NCI-H2196 (cell line): Measurements from ENCODE around the gene HERC3.

Experiments used
- DNase-seq: peaks from one replicate; lab custom pipeline; 2025; ENCODE audit not compliant: unreplicated experiment; lab: John Stamatoyannopoulos, UW

The HERC3 gene

GRCh38 chr4:88659055-88659889 lies 67.0 kb downstream of the HERC3 start:
- peak; percentile 3 for DNase-seq

GRCh38 chr4:88659890-88660208 lies 67.6 kb downstream of the HERC3 start:
- no peak for DNase-seq

GRCh38 chr4:88660446-88661294 lies 68.4 kb downstream of the HERC3 start:
- DNase-seq = no peak

GRCh38 chr4:88661739-88662138 lies 69.5 kb downstream of the HERC3 start:
- no peak for DNase-seq

- DNase-seq = no peak
These were observed 80.7 kb downstream of the HERC3 start for GRCh38 chr4:88672987-88673386.

- no peak for DNase-seq
These were observed 81.6 kb downstream of the HERC3 start for GRCh38 chr4:88673886-88674285.

- DNase-seq = no peak
These were observed 82.3 kb downstream of the HERC3 start for GRCh38 chr4:88674565-88674964.

- DNase-seq = no peak
These were observed 82.7 kb downstream of the HERC3 start for GRCh38 chr4:88674979-88675378.

- DNase-seq = no peak
These were observed 83.3 kb downstream of the HERC3 start for GRCh38 chr4:88675543-88675942.

- DNase-seq = no peak
These were observed 88.9 kb downstream of the HERC3 start for GRCh38 chr4:88681209-88681608.

GRCh38 chr4:88690355-88690754 lies 98.1 kb downstream of the HERC3 start:
- no peak for DNase-seq

GRCh38 chr4:88693792-88694191 lies 101.5 kb downstream of the HERC3 start:
- DNase-seq = no peak

GRCh38 chr4:88696630-88697029 lies 104.3 kb downstream of the HERC3 start:
- no peak for DNase-seq

- DNase-seq = no peak
These were observed 104.9 kb downstream of the HERC3 start for GRCh38 chr4:88697141-88697540.

GRCh38 chr4:88697588-88698329 lies 105.5 kb downstream of the HERC3 start, which contains the start of gene NAP1L5:
TSS of gene NAP1L5 (minus strand) at chr4:88697829. CDS start at chr4:88697754, 75 bp downstream.
- no peak for DNase-seq

GRCh38 chr4:88698519-88698918 lies 106.2 kb downstream of the HERC3 start:
- no peak for DNase-seq

- DNase-seq = no peak
These were observed 110.5 kb downstream of the HERC3 start for GRCh38 chr4:88702782-88703181.

GRCh38 chr4:88705223-88705622 lies 112.9 kb downstream of the HERC3 start:
- no peak for DNase-seq

GRCh38 chr4:88705805-88706492 lies 113.7 kb downstream of the HERC3 start:
- no peak for DNase-seq

- peak; percentile 17 for DNase-seq
These were observed 114.3 kb downstream of the HERC3 start for GRCh38 chr4:88706574-88706973.

- DNase-seq = no peak
These were observed 117.7 kb downstream of the HERC3 start for GRCh38 chr4:88709989-88710388.
